ENCODE data around the gene KIAA0930. TPM values are rescaled to one million over a fixed set of nuclear protein-coding genes. Genes with fewer than 3 reads are reported as not detected.

KIAA0930 gene
- total RNA-seq, 1 donor from 2014 or later: 103 TPM

- Mint-ChIP-seq H3K27ac (ENCODE audit: unreplicated experiment) (no peak overlapping the region), H3K9me3 (ENCODE audit: low read depth) (no peaks in the 10 kb centered on the region), H3K36me3 (ENCODE audit: low read depth) (peaks cover 22% of the 10 kb centered on the region), H3K27me3 (ENCODE audit: low read depth) (no peaks in the 10 kb centered on the region), H3K4me3 (ENCODE audit: unreplicated experiment) (no peak overlapping the region), H3K4me1 (ENCODE audit: low read depth) (peaks cover 18% of the 10 kb centered on the region)
- no peak for TF ChIP-seq CTCF (IDR thresholded peaks at IDR 0.05)
- no peak for DNase-seq (ENCODE audit: low spot score)
Measured at GRCh38 chr22:45185718-45186514, 54.8 kb downstream of the KIAA0930 start.

- Mint-ChIP-seq H3K27ac (ENCODE audit: unreplicated experiment) (no peak overlapping the region), H3K4me1 (ENCODE audit: low read depth) (peaks cover 25% of the 10 kb centered on the region), H3K36me3 (ENCODE audit: low read depth) (peaks cover 25% of the 10 kb centered on the region), H3K27me3 (ENCODE audit: low read depth) (no peaks in the 10 kb centered on the region), H3K4me3 (ENCODE audit: unreplicated experiment) (no peak overlapping the region), H3K9me3 (ENCODE audit: low read depth) (no peaks in the 10 kb centered on the region)
- no peak for TF ChIP-seq CTCF (IDR thresholded peaks at IDR 0.05)
- no peak for DNase-seq (ENCODE audit: low spot score)
Measured at GRCh38 chr22:45183974-45184373, 56.7 kb downstream of the KIAA0930 start.

GRCh38 chr22:45181766-45182165 is 58.9 kb downstream of the KIAA0930 start:
- H3K36me3 Mint-ChIP-seq (ENCODE audit: low read depth): peaks cover 27% of the 10 kb centered on the region
- no peak for TF ChIP-seq CTCF (IDR thresholded peaks at IDR 0.05)
- no peak for DNase-seq (ENCODE audit: low spot score)

GRCh38 chr22:45181240-45181639 is 59.5 kb downstream of the KIAA0930 start:
- Mint-ChIP-seq H3K9me3 (ENCODE audit: low read depth) (no peaks in the 10 kb centered on the region), H3K27ac (ENCODE audit: unreplicated experiment) (no peak overlapping the region), H3K4me1 (ENCODE audit: low read depth) (peaks cover 19% of the 10 kb centered on the region), H3K4me3 (ENCODE audit: unreplicated experiment) (no peak overlapping the region), H3K36me3 (ENCODE audit: low read depth) (peaks cover 30% of the 10 kb centered on the region), H3K27me3 (ENCODE audit: low read depth) (no peaks in the 10 kb centered on the region)
- no peak for TF ChIP-seq CTCF (IDR thresholded peaks at IDR 0.05)
- DNase-seq (ENCODE audit: low spot score): no peak

More at GRCh38 chr22:45181766-45182165, 58.9 kb downstream of the KIAA0930 start:
- Mint-ChIP-seq H3K27ac (ENCODE audit: unreplicated experiment) (no peak overlapping the region), H3K4me1 (ENCODE audit: low read depth) (peaks cover 19% of the 10 kb centered on the region), H3K4me3 (ENCODE audit: unreplicated experiment) (no peak overlapping the region), H3K9me3 (ENCODE audit: low read depth) (no peaks in the 10 kb centered on the region), H3K27me3 (ENCODE audit: low read depth) (no peaks in the 10 kb centered on the region)

- DNase-seq (ENCODE audit: low spot score): no peak
- H3K27ac Mint-ChIP-seq (ENCODE audit: unreplicated experiment): no peak overlapping the region
- peaks cover 15% of the 10 kb centered on the region for H3K4me1 Mint-ChIP-seq (ENCODE audit: low read depth)
- H3K36me3 Mint-ChIP-seq (ENCODE audit: low read depth): peaks cover 30% of the 10 kb centered on the region
- H3K9me3 Mint-ChIP-seq (ENCODE audit: low read depth): no peaks in the 10 kb centered on the region
- no peak overlapping the region for H3K4me3 Mint-ChIP-seq (ENCODE audit: unreplicated experiment)
- no peak for TF ChIP-seq CTCF (IDR thresholded peaks at IDR 0.05)
- no peaks in the 10 kb centered on the region for H3K27me3 Mint-ChIP-seq (ENCODE audit: low read depth)
Measured at GRCh38 chr22:45180146-45180679, 60.5 kb downstream of the KIAA0930 start.

Measured in chondrocyte (in vitro differentiated cells).